GM18909 (cell line): Measurements from ENCODE around the gene SEH1L.
"Not testable (repeated sequence)": the region's sequence is repeated elsewhere in the genome, so short reads cannot be mapped to it uniquely, and the experiment has no call there.

ENCODE experiments used
- ATAC-seq: cut with Tn5 transposase; IDR thresholded peaks from one replicate; pipeline ENCODE4 v1.9.1; 2021; ENCODE audit warnings: mild to moderate bottlenecking; ENCODE audit not compliant: unreplicated experiment, poor library complexity

SEH1L gene

GRCh38 chr18:12934454-12935071 is 13.2 kb upstream of the SEH1L start:
- ATAC-seq: peak; percentile 45

DNA sequence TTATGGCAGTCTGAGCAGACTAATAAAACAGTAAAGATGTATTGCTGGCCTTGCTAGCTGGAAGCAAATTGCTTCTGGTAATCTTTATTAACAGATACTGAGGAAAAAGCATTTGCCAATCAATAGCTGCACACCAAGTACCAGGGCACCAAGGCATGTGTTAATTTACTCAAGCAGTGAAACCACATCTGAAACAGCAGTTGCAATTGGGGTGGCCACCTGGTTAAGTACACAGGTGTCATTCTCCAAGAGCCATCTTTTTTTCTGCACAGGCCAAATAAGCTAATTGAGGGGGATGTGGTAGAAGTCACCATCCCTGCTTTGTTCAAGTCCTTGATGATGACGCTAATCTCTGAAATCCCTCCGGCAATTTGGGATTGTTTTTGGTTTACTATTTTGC is 8.6 kb upstream of the SEH1L start:
- ATAC-seq: no peak

GRCh38 chr18:12943215-12943614 is 4.6 kb upstream of the SEH1L start:
- no peak for ATAC-seq

DNA sequence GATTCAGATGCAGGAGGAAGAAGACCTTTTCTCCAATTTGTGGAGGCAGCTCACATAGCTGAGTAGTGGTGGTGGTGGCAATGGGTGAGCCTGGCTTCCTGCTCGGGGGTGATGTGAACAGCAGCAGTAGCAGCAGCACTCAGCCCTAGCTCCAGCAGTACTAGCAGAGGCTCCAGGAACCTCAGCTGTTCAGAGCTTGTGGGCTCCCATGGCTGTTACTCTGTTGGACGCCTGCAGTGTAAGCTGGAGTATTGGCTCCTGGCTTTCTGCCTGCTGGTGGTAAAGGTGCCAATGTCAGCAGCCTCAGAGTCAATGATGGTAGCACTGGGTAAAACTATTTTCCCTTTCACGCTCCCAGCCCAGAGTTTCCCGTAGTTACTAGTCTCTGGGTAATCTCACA is 3.1 kb upstream of the SEH1L start:
- ATAC-seq: no peak

GRCh38 chr18:12946549-12947284 is 1.1 kb upstream of the SEH1L start:
- peak; percentile 1 for ATAC-seq

DNA sequence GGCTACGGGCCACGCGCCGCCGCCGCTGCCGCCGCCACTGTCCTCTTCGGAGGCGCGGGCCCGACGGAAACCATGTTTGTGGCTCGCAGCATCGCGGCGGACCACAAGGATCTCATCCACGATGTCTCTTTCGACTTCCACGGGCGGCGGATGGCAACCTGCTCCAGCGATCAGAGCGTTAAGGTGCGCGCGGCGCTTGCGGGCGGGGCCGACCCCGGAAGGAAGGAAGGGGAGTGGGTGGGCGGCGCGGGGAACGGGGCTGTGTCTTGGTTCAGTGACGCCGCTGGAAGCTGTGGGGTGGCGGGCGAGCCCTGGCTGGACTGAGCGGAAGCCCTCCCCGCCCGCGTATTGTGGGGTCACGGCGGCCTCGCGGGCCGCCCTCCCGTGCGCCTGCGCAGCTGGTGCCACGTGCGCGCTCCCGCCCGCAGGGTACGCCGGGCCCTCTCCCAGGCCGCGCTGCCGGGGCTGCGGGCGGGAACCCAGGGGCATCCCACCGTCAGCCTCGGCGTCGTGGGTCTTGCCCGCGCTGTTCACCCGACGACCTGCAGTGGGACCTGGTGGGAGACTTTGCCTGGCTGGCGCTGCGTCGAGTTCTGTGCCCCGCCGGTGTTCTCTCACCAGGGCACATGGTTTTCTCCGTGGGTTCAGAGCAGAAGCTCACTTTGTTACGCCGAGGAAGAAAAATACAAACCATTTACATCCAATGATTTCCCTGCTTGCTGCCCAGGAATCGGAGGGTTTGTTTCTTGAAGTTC is 416 bp downstream of the SEH1L start:
- peak; percentile 81 for ATAC-seq

- ATAC-seq: no peak
Observed at GRCh38 chr18:12958478-12958877, 10.7 kb downstream of the SEH1L start.

GRCh38 chr18:12960395-12960794 is 12.6 kb downstream of the SEH1L start:
- no peak for ATAC-seq

DNA sequence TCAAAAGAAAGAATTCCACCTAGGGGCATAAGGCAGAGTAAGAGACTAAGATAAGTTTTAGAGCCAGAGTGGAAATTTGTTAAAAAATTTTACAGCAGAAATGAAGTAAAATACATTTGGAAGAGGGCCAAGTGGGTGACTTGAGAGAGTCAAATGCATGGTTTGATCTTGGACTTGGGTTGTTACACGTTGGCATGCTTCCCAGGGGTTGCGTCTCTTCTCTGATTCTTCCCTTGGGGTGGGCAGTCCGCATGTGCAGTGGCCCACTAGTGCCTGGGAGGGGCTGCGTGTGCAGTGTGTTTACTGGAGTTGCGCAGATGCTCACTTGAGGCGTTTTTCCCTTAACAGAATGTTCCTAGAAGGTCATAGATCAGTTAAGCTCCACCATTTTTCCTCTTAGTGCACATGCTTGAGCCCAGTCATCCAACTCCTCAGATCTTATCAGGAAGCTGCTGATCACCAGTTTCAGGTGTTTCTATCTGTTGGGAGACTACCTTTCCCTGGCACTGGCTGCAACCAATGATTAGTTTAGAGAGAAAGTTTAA is 13.1 kb downstream of the SEH1L start:
- ATAC-seq: no peak

DNA sequence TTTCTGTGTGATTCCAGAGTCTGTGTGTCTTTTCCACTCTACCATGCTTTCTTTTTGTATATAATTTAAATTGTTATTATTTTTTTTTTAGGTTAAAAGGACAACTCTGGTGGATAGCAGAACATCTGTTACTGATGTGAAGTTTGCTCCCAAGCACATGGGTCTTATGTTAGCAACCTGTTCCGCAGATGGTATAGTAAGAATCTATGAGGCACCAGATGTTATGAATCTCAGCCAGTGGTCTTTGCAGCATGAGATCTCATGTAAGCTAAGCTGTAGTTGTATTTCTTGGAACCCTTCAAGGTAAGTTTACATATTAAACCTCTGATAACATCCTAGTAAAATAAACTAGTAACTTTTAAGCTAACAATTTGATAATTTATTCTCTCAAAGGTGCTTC is 15.3 kb downstream of the SEH1L start:
- ATAC-seq: no peak

- no peak for ATAC-seq
Observed at GRCh38 chr18:12968115-12968514, 20.3 kb downstream of the SEH1L start.

DNA sequence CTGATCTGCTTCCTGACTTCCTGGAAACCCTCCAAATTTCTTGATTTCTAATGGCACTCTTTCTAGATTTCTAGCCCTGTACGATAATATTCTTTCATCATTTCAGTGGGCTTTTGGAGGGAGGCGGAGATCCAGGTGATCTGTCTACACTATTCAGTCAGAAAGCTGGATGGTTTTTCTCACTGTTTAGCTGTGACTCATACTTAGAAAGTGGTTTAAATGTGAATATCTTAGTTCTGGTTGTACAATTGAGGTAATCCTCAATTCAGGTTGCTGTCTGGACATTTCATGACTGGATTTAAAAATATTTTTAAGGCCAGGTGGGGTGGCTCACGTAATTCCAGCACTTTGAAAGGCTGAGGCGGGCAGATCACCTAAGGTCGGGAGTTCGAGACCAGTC is 20.8 kb downstream of the SEH1L start:
- ATAC-seq: no peak

- ATAC-seq: no peak
Observed at GRCh38 chr18:12973562-12974213, 25.9 kb downstream of the SEH1L start.

DNA sequence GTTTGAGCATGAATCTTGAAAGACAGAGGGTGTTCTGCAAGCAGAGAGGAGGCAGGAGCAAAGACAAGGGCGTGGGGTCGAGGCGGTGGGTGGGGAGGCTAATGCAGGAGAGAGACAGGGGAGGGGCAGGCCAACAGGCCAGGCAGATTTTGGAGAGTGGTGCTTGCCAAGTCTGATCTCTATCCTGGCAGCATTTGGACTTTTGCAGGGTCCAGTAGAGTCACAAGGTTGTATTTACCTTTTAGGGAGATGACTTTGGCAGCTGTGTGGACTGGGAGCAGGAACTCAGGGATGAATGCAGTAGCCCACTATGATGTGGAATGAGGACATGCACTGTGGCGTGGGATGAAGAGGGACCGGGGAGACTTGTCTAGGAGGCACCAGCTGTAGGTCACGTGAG is 27.7 kb downstream of the SEH1L start:
- ATAC-seq: no peak

DNA sequence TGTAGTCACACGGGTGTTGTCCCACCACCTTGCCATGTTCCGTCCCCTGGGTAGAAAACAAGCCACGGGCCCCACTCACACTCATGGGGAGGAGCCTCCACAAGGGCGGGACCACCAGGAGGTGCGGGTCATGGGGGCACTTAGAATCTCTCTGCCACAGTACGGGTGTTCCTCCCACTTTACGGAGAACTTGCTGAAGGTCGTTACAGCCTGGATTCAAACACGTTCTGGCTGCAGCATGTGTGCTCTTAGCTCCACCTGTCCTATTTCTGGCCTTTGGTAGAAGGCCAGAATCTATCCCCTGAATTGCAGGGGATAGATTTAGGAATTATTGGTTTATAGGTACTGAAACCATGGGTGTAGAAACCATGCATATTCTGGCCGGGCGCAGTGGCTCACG is 28.5 kb downstream of the SEH1L start:
- no peak for ATAC-seq

- not testable (repeated sequence) for ATAC-seq
Observed at GRCh38 chr18:12980065-12980464, 32.3 kb downstream of the SEH1L start.

DNA sequence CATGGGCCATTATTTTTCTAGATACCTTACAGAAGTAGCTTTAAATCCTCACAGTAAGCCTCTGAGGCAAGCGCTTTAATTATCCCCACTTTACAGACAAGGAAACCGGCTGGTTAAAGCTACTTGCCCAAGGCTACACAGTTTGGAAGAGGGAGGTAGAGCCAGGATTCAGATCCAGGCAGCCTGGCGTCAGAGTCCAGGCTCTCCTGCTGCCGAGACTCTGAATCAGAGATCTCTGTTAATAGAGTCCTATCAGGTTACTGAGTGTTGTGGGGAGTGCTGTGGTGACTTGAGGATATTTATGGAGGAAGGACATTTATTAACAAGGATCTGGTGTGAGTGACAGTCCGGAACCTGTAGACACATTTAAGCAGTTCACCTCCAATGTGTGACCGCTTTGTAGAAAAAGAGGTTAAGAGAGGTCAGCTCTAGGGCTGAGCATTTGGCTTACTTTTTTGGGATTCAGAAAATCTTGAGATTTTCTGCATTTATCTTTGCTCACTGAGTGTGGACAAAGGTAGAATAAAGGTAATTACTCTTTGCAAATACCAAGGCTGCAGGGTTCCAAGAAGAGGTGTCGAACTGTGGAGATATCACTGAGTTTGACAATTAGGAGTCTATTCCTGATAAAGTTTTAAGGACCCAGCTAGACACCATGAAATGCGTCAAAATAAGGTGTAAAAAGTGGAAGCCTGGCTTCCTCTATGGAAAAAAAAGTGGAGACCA is 41.7 kb downstream of the SEH1L start:
- no peak for ATAC-seq

GRCh38 chr18:12990123-12990475 is 42.3 kb downstream of the SEH1L start:
- no peak for ATAC-seq

- no peak for ATAC-seq
Observed at GRCh38 chr18:12990641-12990966, 42.8 kb downstream of the SEH1L start.
